ENCODE data around the gene LIPA.
"Not testable (repeated sequence)": the region's sequence is repeated elsewhere in the genome, so short reads cannot be mapped to it uniquely, and the experiment has no call there.

Gene LIPA

DNA sequence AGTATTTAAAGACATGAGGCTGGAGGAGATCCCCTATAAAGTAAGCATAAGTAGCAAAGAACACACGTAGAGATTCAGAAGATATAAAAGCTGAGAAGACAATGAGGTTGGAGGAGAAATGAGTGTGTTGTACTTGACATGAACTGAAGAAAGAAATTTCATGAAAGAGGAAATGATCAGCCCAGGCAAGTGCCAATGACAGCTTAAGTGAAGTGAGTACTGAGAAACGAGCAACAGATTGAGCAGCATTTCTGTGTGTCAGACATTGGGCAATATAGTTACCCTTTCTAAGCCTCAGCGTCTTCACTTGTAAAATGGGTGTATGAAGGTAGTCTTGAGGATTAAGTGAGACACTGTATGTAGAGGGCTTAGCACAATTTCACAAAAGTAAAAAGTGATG is 4.8 kb upstream of the LIPA start:
- no peak for TF ChIP-seq EZH2phosphoT487 (IDR thresholded peaks at IDR 0.05; ENCODE audit: low read depth)
- TF ChIP-seq, protein P1, sequence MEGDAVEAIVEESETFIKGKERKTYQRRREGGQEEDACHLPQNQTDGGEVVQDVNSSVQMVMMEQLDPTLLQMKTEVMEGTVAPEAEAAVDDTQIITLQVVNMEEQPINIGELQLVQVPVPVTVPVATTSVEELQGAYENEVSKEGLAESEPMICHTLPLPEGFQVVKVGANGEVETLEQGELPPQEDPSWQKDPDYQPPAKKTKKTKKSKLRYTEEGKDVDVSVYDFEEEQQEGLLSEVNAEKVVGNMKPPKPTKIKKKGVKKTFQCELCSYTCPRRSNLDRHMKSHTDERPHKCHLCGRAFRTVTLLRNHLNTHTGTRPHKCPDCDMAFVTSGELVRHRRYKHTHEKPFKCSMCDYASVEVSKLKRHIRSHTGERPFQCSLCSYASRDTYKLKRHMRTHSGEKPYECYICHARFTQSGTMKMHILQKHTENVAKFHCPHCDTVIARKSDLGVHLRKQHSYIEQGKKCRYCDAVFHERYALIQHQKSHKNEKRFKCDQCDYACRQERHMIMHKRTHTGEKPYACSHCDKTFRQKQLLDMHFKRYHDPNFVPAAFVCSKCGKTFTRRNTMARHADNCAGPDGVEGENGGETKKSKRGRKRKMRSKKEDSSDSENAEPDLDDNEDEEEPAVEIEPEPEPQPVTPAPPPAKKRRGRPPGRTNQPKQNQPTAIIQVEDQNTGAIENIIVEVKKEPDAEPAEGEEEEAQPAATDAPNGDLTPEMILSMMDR (IDR thresholded peaks at IDR 0.05; ENCODE audit: low read depth, low read length), result no peak
- Histone ChIP-seq H3K9me3 (ENCODE audit: insufficient read depth, low read length) (peaks cover 9% of the 10 kb centered on the region; the same call in 1 of the 2 replicates), H3K27me3 (ENCODE audit: low read depth, low read length) (no peaks in the 10 kb centered on the region), H3K4me3 (ENCODE audit: low read length) (no peak overlapping the region), H4K20me1 (ENCODE audit: insufficient read depth, low read length) (no peaks in the 10 kb centered on the region), H3K9ac (ENCODE audit: low read length) (no peak overlapping the region), H3K4me1 (ENCODE audit: low read length) (peaks cover 25% of the 10 kb centered on the region), H3K4me2 (ENCODE audit: low read length) (peak overlapping the region; percentile 44), H3K79me2 (ENCODE audit: low read length) (no peaks in the 10 kb centered on the region), H3K36me3 (replicated peaks; ENCODE audit: low read depth, low read length) (peaks cover 8% of the 10 kb centered on the region), H3K27ac (ENCODE audit: low read length) (no peak overlapping the region), H2AFZ (ENCODE audit: low read depth, low read length) (peak overlapping the region; percentile 46; the same call in 1 of the 2 replicates)

DNA sequence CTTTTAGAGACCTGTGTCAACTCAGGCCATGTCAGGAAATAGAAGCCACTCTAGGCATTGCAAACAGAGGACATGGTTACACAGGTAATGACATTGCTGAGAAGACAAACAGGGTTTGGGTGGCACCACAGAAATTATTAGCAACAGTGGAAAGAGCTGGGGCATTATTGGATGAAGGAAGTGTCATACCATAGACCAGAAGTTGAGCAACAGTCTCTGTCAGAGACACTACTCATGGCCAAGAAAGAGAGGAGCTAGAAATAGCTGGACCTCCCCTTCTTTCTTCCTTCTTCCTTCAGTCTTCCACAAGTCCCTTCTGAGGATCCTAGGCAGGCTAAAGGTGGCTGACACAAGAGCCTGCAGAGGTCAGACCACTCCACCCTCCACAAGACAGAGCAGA is 4.2 kb upstream of the LIPA start:
- Histone ChIP-seq H4K20me1 (ENCODE audit: insufficient read depth, low read length) (no peaks in the 10 kb centered on the region), H2AFZ (ENCODE audit: low read depth, low read length) (peak overlapping the region; percentile 45; the same call in 1 of the 2 replicates), H3K9ac (ENCODE audit: low read length) (no peak overlapping the region), H3K4me3 (ENCODE audit: low read length) (no peak overlapping the region), H3K4me2 (ENCODE audit: low read length) (peak overlapping the region; percentile 44), H3K27me3 (ENCODE audit: low read depth, low read length) (no peaks in the 10 kb centered on the region), H3K27ac (ENCODE audit: low read length) (no peak overlapping the region; the same call in 1 of the 2 replicates), H3K79me2 (ENCODE audit: low read length) (no peaks in the 10 kb centered on the region), H3K4me1 (ENCODE audit: low read length) (peaks cover 26% of the 10 kb centered on the region), H3K9me3 (ENCODE audit: insufficient read depth, low read length) (peaks cover 9% of the 10 kb centered on the region; the same call in 1 of the 2 replicates), H3K36me3 (replicated peaks; ENCODE audit: low read depth, low read length) (peaks cover 8% of the 10 kb centered on the region)
- TF ChIP-seq, protein P1 (IDR thresholded peaks at IDR 0.05; ENCODE audit: low read depth, low read length), result no peak
- no peak for TF ChIP-seq EZH2phosphoT487 (IDR thresholded peaks at IDR 0.05; ENCODE audit: low read depth)

DNA sequence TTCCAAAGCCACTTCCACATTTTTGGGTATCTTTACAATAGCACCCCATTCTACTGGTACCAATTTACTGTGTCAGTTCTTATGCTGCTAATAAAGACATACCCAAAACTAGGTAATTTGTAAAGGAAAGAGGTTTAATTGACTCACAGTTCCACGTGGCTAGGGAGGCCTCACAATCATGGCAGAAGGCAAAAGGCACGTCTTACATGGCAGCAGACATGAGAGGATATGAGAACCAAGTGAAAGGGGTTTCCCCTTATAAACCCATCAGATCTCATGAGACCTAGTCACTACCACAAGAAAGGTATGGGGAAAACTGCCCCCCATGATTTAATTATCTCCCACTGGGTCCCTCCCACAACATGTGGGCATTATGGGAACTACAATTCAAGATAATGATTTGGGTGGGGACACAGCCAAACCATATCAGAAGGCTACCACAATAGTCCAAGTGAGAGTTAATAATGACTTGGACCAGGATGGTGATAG is 3.6 kb upstream of the LIPA start:
- not testable (repeated sequence) for H3K9ac ChIP-seq (ENCODE audit: low read length); H3K36me3 ChIP-seq (replicated peaks; ENCODE audit: low read depth, low read length)
- H3K4me1 ChIP-seq (ENCODE audit: low read length), result peaks cover 27% of the 10 kb centered on the region

DNA sequence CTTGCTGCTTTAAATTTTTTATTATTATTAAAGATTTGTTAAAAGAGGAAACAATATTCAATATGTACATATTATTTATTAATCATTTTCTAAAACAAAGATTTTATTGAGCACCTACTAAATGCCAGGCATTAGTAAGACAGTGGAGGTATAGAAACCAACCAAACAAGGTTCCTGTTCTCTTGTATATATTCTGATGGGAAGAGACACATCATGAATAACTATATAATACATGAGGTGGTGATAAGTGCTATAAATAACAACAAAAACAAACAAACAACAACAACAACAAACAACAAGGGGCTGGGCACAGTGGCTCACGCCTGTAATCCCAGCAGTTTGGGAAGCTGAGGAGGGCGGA is 630 bp upstream of the LIPA start:
- Histone ChIP-seq H3K9ac (ENCODE audit: low read length) (no peak overlapping the region), H3K4me2 (ENCODE audit: low read length) (peak overlapping the region; percentile 94; the same call in 1 of the 2 replicates), H3K27ac (ENCODE audit: low read length) (no peak overlapping the region), H3K4me3 (ENCODE audit: low read length) (0 out of 2 replicates have a peak overlapping the region, but pooled peaks have one; percentile 95), H4K20me1 (ENCODE audit: insufficient read depth, low read length) (no peaks in the 10 kb centered on the region), H2AFZ (ENCODE audit: low read depth, low read length) (no peak overlapping the region), H3K4me1 (ENCODE audit: low read length) (peaks cover 37% of the 10 kb centered on the region), H3K27me3 (ENCODE audit: low read depth, low read length) (no peaks in the 10 kb centered on the region), H3K79me2 (ENCODE audit: low read length) (no peaks in the 10 kb centered on the region), H3K36me3 (replicated peaks; ENCODE audit: low read depth, low read length) (peaks cover 8% of the 10 kb centered on the region), H3K9me3 (ENCODE audit: insufficient read depth, low read length) (peaks cover 9% of the 10 kb centered on the region; the same call in 1 of the 2 replicates)
- TF ChIP-seq, protein P1 (IDR thresholded peaks at IDR 0.05; ENCODE audit: low read depth, low read length), result no peak
- no peak for TF ChIP-seq EZH2phosphoT487 (IDR thresholded peaks at IDR 0.05; ENCODE audit: low read depth)

More for the DNA sequence above, 3.6 kb upstream of the LIPA start:
- H3K4me3 ChIP-seq (ENCODE audit: low read length); H3K27me3 ChIP-seq (ENCODE audit: low read depth, low read length); H3K79me2 ChIP-seq (ENCODE audit: low read length); H4K20me1 ChIP-seq (ENCODE audit: insufficient read depth, low read length); H3K9me3 ChIP-seq (ENCODE audit: insufficient read depth, low read length); H3K4me2 ChIP-seq (ENCODE audit: low read length); H2AFZ ChIP-seq (ENCODE audit: low read depth, low read length); H3K27ac ChIP-seq (ENCODE audit: low read length): not testable (repeated sequence)
